HG03575 (cell line): ENCODE results near the gene GLT1D1.

Experiments used
- ATAC-seq: cut with Tn5 transposase; IDR thresholded peaks from one replicate; pipeline ENCODE4 v1.9.1; 2021; ENCODE audit not compliant: unreplicated experiment, insufficient number of reproducible peaks, low FRiP score; ENCODE audit errors: extremely low read depth

The GLT1D1 gene

DNA sequence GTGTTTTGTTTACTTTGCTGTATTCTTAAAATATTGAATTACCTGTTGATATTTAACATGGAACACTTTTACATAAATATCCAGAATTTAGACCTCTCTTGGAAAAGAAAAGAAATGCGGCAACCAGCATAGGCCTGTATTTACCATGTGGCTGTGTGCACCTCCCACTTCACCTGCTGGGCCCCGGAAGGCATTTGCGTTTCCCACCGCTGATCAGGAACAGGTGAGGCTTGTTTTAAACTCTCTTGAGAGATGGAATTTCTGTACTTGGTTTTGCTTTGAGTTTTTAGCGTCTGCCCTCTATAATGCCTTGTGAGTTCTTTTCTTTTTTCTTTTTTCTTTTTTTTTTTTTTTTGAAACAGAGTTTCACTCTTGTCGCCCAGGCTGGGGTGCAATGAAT lies 124.2 kb downstream of the GLT1D1 start:
- ATAC-seq, result no peak

DNA sequence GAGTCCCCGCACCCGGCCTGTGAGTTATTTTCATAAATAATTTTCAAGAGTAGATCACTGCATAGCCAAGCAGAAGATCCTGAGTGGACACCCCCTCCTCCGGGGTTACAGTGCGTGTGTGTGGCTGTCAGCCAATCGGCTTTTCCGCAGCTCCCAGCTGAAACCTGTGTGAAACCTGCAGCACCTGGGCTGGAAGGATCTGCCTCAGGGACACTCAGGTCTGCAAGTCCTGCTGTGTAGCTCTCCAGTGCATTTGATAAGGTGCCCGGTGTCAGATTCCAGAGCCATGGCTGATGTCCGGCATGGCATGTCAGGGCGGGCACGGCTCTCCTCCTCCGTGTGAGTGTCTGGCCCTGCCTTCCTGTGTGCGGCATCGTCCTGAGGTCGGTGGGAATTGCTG lies 124.8 kb downstream of the GLT1D1 start:
- ATAC-seq, result no peak

DNA sequence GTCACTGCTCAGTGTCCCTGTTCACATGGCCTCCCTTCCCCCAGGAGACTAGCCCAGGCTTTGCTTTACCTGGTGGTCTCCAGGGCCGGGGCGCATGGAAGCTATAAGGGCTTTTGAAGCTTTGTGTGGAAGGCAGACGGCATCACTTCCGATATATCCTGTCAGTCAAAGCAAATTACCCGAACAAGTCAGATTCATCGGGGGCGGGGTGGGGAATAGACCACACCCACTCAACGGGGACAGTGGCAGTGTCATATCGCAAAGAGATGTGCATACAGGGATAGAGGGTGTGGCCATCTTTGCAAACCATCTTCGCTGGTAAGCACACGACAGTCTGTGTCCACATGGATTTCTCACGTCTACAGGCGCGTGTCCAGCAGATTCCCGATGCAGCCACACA lies 127.3 kb downstream of the GLT1D1 start:
- no peak for ATAC-seq

DNA sequence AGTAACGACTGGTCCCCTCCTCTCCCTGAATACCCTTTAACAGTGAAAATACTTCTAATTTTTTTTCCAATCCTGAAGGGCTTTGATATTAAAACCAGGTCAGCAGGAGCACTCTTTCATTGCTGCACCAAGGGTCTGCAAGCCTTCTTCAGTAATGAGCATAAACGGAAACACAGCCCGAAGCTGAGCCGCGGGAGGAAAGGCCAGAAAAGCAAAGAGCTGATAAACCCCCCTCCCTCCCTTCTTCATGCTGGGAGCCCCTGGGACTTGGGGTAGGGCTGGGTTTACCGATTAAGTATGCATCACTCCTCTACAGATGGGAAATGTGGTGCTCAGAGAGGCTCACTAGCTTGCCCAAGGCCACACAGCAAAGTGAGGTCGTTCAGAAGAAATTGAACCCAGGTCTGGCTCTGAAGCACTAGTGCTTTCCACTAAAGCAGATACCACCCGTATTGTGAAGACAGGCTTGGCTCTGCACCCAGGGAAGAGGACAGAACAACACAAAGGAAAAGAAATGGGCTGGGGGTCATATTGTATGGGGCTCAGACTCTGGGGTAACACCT lies 128.8 kb downstream of the GLT1D1 start:
- ATAC-seq, result no peak

DNA sequence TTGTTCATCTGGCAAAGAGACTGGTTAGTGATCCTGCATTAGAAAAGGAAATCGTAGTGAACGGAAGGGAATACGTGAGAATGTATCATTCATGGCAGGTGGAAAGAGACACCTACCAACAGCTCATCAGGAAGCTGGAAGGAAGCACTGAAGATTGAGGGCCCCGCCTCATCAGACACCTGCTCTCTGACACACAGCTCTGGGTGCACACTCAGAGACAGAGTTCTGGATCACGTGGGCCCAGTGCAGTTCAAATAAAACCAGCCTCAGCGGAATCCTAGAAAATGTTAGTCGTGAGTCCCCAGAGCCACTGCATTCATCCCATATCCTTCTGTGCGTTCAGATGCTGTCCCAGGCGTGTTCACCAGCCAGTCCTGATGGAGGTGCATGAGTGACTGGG lies 129.7 kb downstream of the GLT1D1 start:
- no peak for ATAC-seq

DNA sequence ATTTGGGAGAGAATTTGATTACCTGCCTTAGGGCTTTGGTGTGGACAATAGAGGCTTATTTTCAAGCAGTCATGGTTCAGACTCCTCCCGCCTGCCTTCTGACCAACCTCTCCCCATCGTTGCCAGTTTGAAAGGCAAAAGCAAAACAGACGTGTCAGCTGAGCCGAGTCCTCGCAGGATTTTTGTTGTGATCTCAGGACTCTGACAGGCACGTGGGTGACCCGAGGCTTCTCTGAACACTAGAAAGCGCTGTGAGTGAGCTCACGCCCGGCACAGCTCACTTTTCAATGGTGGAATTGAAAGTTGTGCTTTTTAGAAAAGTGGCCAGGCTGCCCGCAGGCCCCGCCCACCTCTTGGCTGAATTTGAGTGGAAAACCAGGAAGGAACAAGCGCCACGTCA lies 130.1 kb downstream of the GLT1D1 start:
- no peak for ATAC-seq

DNA sequence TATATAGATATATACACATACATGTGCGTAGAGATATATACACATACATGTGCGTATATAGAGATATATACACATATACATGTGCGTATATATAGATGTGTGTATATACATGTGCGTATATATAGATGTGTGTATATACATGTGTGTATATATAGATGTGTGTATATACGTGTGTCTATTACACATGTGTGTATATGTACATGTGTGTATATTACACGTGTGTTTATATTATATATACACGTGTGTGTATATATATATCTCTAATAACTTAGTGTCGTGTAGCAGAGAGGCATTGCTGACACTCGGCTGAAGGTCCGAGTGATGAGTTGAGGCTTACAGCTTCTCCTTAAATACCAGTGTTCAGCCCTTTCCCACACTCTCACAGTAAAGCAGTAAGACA lies 133.7 kb downstream of the GLT1D1 start:
- no peak for ATAC-seq

DNA sequence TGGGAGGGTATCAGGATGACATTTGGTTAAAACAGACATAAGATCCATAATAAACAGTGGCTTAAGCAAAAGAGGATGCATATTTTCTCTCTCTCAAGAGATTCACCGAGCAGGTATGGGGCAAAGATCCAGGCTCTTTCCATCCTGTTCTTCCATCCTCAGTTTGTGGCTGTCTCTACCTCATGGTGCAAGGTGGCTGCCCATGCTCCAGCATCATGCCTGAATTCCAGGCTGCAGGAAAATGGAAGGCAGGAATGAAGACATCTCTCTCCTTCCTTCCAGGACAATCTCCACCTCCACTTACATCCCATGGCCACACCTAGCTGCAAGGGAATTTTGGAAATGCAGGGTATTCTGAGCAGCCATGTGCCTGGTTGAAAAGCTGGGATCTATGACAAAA lies 136.0 kb downstream of the GLT1D1 start:
- ATAC-seq, result no peak

DNA sequence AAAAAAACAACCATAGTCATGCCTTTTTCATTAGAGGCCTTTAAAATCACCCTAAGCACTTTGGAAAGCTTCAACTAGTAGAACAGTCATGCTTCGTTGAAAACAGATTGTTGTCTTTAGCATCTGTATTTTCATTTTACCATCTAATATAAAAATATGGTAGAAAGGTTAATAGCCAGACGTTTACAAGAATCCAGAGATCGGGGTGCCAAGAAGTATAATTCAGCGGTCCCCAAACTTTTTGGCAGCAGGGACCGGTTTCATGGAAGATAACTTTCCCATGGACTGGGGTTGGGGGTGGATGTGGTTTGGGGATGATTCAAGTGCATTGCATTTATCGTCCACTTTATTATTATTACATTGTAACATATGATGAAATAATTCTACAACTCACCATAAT lies 138.4 kb downstream of the GLT1D1 start:
- no peak for ATAC-seq

DNA sequence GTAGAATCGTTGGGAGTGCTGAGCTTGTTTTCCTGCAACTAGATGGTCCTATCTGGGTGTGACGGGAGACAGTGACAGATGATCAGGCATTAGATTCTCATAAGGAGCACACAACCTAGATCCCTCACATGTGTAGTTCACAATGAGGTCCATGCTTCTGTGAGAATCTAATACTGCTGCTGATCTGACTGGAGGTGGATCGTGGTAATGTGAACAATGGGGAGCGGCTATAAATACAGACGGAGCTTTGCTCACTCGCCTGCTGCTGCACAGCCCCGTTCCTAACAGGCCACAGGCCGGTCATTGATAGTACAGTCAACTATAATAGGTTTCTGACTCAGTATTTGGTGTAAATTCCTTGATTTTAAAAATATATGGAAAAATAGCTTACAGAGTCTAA lies 138.8 kb downstream of the GLT1D1 start:
- ATAC-seq, result no peak

DNA sequence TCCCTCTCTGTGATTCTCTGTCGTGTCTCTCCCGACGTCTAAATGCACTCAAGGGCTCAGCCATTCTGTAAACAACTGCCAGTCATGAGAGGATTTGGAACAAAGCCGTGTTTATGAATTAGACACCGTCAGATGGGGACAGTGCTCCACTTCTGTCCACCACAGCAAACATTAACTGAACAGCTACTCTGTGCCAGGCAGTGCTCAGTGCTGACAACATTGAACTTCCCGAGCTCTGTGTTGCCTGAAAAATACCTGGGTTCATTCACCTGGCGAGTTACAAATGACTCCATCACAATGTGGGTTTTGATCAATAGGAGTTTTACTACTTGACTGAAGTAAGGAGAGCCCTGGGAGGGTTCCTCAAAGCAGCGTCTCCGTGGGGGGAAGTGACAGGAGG lies 139.3 kb downstream of the GLT1D1 start:
- no peak for ATAC-seq

DNA sequence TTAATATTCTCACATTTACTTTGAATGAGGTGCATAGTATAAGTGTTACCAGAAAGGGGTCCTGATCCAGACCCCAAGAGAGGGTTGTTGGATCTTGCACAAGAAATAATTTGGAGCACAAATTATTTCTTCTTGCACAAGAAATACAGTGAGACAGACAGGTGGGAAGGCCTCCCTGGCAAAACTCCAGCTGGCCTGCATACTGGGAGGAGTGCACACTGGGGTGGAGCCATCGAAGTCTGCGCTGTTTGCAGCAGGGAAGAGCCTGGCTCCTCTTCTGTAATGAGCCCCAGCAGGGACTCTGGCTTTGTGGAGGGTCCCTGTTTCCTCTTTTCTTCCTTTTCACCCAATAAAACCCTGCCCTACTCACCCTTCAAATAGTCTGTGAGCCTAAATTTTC lies 141.6 kb downstream of the GLT1D1 start:
- no peak for ATAC-seq

DNA sequence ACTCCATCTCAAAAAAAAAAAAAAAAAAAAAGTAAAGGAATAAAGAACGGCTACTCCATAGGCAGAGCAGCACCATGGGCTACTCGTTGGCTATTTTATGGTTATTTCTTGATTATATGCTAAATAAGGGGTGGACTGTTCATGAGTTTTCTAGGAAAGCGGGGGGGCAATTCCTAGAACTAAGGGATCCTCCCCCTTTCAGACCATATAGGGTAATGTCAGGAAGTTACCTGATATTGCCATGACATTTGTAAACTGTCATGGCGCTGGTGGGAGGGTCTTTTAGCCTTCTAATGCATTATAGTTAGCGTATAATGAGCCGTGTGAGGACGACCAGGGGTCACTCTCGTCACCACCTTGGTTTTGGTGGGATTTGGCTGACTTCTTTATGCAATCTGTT lies 142.3 kb downstream of the GLT1D1 start:
- no peak for ATAC-seq

DNA sequence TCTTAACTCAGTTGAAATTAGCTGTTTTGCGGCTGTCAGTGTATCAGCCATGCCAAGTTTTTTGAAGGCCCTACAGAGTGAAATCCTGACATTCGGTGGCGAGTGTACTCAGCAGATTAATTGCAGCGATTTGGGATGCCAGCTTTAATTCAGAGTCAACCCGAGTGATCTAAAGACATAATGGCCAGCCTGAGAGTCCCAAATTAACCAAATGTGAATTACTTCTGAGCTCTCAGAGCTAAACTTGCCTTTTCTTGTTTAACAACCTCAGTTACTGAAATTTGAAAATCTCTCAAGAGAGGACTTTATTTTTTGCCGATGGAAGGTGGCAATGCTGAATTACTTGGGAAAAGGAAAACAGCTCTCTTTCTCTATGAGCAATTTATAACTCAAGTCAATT lies 148.5 kb downstream of the GLT1D1 start:
- no peak for ATAC-seq

DNA sequence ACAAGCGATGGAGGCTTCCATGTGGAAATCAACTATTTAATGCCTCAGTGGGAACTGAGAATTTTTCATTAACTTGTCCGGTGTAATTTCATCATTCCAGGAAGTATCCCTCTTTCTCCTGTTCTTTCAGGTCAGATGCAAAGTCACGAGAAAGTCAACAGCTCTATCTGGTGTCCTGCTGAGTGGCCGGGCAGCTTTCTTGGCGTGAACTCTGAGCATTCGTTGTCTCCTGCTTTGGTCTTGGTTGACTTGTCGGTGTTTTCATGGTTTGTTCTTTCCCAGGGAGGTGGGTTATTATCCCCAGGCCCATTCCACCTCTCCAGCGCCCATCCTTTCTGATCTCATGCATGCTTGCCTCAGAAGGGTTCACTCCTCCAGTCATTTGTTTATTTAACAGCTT lies 149.1 kb downstream of the GLT1D1 start:
- no peak for ATAC-seq

DNA sequence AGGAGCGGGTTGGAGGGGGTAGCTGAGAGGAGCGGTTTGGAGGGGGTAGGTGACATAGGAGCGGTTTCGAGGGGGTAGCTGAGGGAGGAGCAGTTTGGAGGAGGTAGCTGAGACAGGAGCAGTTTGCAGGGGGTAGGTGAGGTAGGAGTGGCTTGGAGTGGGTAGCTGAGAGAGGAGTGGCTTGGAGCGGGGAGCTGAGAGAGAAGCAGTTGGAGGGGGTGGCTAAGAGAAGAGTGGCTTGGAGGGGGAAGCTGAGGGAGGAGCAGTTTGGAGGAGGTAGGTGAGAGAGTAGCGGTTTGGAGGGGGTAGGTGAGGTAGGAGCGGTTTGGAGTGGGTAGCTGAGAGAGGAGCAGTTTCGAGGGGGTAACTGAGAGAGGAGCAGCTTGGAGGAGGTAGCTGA lies 152.1 kb downstream of the GLT1D1 start:
- no peak for ATAC-seq

DNA sequence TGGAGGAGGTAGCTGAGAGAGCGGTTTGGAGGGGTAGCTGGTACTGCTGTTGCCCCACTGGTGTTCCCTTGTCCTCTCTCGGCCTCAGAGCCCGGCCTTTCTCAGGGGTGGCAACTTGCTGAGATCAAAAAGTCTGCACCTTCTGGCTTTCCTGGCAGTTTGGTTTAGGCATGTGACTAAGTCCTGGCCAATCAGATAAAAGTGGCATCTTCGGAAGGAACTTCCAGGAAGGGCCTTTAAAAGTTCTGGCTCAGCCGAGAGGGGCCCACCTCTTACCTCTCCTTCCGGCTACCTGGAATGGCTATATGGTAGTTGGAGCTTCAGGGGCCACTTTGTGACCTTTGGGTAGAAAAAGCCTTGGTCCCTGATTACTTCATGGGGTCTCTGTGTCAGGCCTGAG lies 152.6 kb downstream of the GLT1D1 start:
- ATAC-seq, result no peak

DNA sequence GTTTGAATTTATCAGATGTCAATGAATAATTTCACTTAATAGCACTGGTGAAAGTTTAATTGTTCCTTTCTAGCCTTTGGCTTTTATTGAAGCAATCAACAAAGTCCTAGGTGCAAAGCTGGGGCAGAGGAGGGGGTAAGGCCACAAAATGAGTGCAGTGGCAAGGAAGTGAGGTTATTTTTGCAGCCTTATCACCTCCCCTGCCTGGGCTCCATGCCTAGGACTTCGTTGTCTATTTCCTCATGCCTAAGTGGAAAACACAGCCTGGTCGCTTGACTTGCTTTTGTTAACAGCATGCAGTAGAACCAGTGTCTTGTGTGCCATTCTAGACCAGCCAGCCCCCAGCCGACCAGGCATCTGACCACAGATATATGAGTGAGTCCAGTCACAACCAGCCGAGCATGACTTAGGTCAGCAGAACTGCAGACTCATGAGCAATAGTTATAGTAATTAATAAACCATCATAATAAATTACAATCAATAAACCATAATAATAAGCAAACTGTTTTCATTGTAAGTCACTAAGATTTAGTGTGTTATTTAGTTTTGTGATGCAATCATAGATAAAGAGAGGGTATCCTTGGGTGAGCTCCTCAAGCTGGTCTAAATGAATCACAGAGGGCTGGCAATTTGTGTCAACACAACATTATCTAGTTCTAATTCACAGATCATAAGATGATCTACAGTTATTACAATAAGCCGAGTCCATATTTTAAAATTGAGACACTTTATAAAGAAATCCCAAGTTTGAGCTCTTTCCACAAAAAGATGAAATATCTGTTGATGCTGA lies 156.8 kb downstream of the GLT1D1 start:
- no peak for ATAC-seq

DNA sequence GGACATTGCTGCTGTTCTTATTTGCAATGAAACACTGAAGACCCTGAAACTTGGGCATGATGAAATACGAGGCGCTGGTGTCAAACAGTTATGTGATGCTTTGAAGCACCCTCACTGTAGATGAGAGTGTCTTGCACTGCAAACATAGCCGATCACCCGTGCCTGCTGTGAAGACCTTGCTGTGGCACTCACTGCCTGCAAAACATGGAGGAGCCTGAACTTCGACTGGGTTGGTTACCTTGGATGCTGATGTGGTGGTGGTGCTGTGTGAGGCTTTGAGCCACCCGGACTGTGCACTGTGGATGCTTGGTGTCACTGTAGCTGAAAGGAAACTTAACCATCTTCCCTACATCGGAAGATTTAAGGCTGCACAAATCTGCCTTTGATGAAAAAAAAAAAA lies 162.9 kb downstream of the GLT1D1 start:
- ATAC-seq, result no peak

DNA sequence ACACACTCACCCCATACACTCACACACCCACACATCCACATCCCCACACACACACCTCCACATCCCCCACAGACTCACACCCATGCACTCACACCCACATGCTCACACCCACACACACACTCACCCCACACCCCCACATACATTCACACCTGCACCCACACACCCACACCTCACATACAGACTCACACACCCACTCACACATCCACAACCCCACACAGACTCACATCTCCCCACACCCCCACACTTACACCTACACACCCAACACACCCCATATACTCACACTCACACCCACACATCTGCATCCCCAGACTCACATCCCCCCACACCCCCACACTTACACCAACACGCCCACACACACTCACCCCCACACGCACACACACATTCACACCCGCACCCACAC lies 171.8 kb downstream of the GLT1D1 start:
- ATAC-seq, result no peak

DNA sequence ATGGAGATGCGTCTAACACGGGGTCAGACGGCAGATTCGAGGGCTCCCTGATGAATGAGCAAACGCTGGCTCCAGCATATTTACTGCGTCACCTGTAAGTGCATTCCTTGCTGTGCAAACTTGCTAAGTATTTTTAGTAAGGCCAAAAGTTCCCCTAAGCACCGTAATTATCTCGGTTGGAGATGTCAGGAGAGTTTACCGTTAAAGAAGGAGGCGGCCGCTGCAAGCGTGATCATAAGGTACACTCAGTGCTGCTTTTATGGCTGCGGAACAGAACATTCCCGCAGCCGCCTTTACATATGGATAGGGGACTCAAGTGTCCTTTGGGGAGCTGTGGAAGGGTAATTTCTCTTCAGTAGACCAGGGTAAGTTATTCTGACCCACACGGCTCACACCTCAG lies 175.6 kb downstream of the GLT1D1 start:
- no peak for ATAC-seq
